ENCODE results near the gene RPS29. TPM values are rescaled to one million over a fixed set of nuclear protein-coding genes. Genes with fewer than 3 reads are reported as not detected.

RPS29 gene
- polyA plus RNA-seq, 1 donor from 2014 or later = 6,695 TPM

DNA sequence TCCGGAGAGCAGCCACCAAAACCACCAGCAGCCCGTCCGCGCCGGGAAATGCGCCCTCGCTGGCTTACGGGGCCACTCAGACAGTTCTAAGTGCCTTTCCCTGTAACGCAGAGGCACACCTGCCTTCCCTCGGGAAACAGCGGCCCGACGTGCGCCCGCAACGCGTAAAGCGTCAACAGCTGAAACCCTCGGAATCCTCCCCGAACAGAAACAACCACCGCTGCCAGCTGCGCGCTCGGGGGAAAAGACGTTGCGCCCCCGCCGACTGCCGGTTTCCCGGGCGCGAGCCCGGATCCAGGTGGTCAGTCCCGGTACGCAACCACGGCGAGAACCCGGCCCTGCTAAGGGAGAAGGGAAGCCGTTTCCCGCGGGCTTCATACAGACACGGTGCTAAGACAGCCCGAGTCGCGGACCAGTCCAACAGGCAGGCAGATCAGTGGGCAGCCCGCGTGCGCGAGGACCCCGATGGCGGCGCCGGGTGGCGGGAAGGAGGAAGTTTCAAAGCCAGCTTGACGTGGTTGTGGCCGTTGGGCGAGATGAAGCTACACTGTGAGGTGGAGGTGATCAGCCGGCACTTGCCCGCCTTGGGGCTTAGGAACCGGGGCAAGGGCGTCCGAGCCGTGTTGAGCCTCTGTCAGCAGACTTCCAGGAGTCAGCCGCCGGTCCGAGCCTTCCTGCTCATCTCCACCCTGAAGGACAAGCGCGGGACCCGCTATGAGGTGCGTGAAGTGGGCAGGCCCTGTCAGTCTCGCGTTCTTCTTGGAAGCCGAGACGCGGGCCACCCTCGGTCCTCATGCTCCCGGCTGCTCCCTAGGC, 12.5 kb upstream of the RPS29 start, which contains the start of gene LRR1:
Gene LRR1 (plus strand): TSS at position 456 of the 816 bp plus-strand sequence. CDS start 81 bp downstream, at position 537.
- no peaks in the 10 kb centered on the region for H3K79me2 ChIP-seq (replicated peaks; ENCODE audit: insufficient read depth, low read length)
- H3K36me3 ChIP-seq (ENCODE audit: insufficient read depth, low read length) = no peaks in the 10 kb centered on the region
- no peaks in the 10 kb centered on the region for H3F3A ChIP-seq (ENCODE audit: insufficient read depth, low read length, poor library complexity, severe bottlenecking)
- H3K9me3 ChIP-seq (ENCODE audit: low read length) = no peaks in the 10 kb centered on the region
- peak; percentile 58 for TF ChIP-seq SMC3 (conservative IDR thresholded peaks at IDR 0.05; ENCODE audit: poor library complexity)
- no peak for TF ChIP-seq EZH2 (IDR thresholded peaks at IDR 0.05; ENCODE audit: borderline replicate concordance, insufficient read depth, low read length, poor library complexity, severe bottlenecking)
- peak; percentile 42 for TF ChIP-seq RAD21 (conservative IDR thresholded peaks at IDR 0.05)
- peak; percentile 64 for TF ChIP-seq POLR2AphosphoS5 (IDR thresholded peaks at IDR 0.05)
- TF ChIP-seq, protein P1, sequence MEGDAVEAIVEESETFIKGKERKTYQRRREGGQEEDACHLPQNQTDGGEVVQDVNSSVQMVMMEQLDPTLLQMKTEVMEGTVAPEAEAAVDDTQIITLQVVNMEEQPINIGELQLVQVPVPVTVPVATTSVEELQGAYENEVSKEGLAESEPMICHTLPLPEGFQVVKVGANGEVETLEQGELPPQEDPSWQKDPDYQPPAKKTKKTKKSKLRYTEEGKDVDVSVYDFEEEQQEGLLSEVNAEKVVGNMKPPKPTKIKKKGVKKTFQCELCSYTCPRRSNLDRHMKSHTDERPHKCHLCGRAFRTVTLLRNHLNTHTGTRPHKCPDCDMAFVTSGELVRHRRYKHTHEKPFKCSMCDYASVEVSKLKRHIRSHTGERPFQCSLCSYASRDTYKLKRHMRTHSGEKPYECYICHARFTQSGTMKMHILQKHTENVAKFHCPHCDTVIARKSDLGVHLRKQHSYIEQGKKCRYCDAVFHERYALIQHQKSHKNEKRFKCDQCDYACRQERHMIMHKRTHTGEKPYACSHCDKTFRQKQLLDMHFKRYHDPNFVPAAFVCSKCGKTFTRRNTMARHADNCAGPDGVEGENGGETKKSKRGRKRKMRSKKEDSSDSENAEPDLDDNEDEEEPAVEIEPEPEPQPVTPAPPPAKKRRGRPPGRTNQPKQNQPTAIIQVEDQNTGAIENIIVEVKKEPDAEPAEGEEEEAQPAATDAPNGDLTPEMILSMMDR (IDR thresholded peaks at IDR 0.05; ENCODE audit: poor library complexity, severe bottlenecking) = peak; percentile 35
- TF ChIP-seq, protein P2, sequence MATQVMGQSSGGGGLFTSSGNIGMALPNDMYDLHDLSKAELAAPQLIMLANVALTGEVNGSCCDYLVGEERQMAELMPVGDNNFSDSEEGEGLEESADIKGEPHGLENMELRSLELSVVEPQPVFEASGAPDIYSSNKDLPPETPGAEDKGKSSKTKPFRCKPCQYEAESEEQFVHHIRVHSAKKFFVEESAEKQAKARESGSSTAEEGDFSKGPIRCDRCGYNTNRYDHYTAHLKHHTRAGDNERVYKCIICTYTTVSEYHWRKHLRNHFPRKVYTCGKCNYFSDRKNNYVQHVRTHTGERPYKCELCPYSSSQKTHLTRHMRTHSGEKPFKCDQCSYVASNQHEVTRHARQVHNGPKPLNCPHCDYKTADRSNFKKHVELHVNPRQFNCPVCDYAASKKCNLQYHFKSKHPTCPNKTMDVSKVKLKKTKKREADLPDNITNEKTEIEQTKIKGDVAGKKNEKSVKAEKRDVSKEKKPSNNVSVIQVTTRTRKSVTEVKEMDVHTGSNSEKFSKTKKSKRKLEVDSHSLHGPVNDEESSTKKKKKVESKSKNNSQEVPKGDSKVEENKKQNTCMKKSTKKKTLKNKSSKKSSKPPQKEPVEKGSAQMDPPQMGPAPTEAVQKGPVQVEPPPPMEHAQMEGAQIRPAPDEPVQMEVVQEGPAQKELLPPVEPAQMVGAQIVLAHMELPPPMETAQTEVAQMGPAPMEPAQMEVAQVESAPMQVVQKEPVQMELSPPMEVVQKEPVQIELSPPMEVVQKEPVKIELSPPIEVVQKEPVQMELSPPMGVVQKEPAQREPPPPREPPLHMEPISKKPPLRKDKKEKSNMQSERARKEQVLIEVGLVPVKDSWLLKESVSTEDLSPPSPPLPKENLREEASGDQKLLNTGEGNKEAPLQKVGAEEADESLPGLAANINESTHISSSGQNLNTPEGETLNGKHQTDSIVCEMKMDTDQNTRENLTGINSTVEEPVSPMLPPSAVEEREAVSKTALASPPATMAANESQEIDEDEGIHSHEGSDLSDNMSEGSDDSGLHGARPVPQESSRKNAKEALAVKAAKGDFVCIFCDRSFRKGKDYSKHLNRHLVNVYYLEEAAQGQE (IDR thresholded peaks at IDR 0.05; ENCODE audit: borderline replicate concordance) = peak; percentile 74
- peak; percentile 72 for TF ChIP-seq EP300 (conservative IDR thresholded peaks at IDR 0.05; ENCODE audit: poor library complexity, severe bottlenecking)
- peak; percentile 92 for TF ChIP-seq MXI1 (conservative IDR thresholded peaks at IDR 0.05; ENCODE audit: poor library complexity, severe bottlenecking)
- TF ChIP-seq TAF1 (IDR thresholded peaks at IDR 0.05; ENCODE audit: low read depth) = peak; percentile 37
- peak within 1 kb of the TSS; percentile 81 for H3K9ac ChIP-seq (ENCODE audit: low read length)
- H2AFZ ChIP-seq (ENCODE audit: low read depth, low read length) = peak within 1 kb of the TSS; percentile 91
- peak within 1 kb of the TSS; percentile 98 for H3K4me3 ChIP-seq (ENCODE audit: low read length)
- H3K27ac ChIP-seq (ENCODE audit: low read length) = peak within 1 kb of the TSS; percentile 84
- H3K27me3 ChIP-seq (ENCODE audit: insufficient read depth, low read depth, low read length) = no peaks in the 10 kb centered on the region
- peak within 1 kb of the TSS; percentile 80 for H3K4me2 ChIP-seq (ENCODE audit: low read length)
- no peaks in the 10 kb centered on the region for H4K20me1 ChIP-seq (ENCODE audit: insufficient read depth)
- no peaks in the 10 kb centered on the region for H3K9me2 ChIP-seq (ENCODE audit: insufficient read depth, low read length)

DNA sequence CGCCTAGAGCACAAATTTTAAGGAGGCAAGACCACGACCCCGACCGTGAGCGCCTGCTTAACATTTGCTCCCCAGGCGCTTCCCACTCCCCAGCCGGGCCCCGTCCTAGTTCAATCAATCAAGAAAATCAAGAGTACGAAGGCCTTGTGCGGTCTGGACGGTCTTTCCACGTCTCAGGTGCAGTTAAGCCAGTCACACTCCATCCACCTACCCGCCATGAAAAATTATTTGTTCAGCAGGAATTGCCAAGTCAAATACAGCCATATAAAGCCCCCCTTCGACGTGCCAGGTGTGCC, 12.0 kb upstream of the RPS29 start:
- peak overlapping the region; percentile 98 for H3K4me3 ChIP-seq (ENCODE audit: low read length)
- no peaks in the 10 kb centered on the region for H3K79me2 ChIP-seq (replicated peaks; ENCODE audit: insufficient read depth, low read length)
- no peaks in the 10 kb centered on the region for H3K9me2 ChIP-seq (ENCODE audit: insufficient read depth, low read length)
- TF ChIP-seq EP300 (conservative IDR thresholded peaks at IDR 0.05; ENCODE audit: poor library complexity, severe bottlenecking) = no peak
- TF ChIP-seq POLR2AphosphoS5 (IDR thresholded peaks at IDR 0.05) = no peak
- TF ChIP-seq, protein P1 (IDR thresholded peaks at IDR 0.05; ENCODE audit: poor library complexity, severe bottlenecking) = no peak
- TF ChIP-seq TAF1 (IDR thresholded peaks at IDR 0.05; ENCODE audit: low read depth) = no peak
- H3K36me3 ChIP-seq (ENCODE audit: insufficient read depth, low read length) = no peaks in the 10 kb centered on the region
- no peaks in the 10 kb centered on the region for H3K27me3 ChIP-seq (ENCODE audit: insufficient read depth, low read depth, low read length)
- no peaks in the 10 kb centered on the region for H4K20me1 ChIP-seq (ENCODE audit: insufficient read depth)
- H3K4me2 ChIP-seq (ENCODE audit: low read length) = peak overlapping the region; percentile 38
- no peaks in the 10 kb centered on the region for H3K9me3 ChIP-seq (ENCODE audit: low read length)
- peak overlapping the region; percentile 84 for H3K27ac ChIP-seq (ENCODE audit: low read length)
- H3F3A ChIP-seq (ENCODE audit: insufficient read depth, low read length, poor library complexity, severe bottlenecking) = no peaks in the 10 kb centered on the region
- H2AFZ ChIP-seq (ENCODE audit: low read depth, low read length) = peak overlapping the region; percentile 91
- peak overlapping the region; percentile 81 for H3K9ac ChIP-seq (ENCODE audit: low read length)
